Glomerular visceral epithelial cell (primary cell): ENCODE measurements around the gene CENPT.
"Not testable (repeated sequence)": the region's sequence is repeated elsewhere in the genome, so short reads cannot be mapped to it uniquely, and the experiment has no call there.

ENCODE experiments used
- DNase-seq: peaks from one replicate; pipeline ENCODE4 v3.0.0-alpha.2; 2016; ENCODE audit errors: extremely low spot score

The CENPT gene

GRCh38 chr16:67877064-67877463 lies 29.6 kb upstream of the CENPT start:
- no peak for DNase-seq

- no peak for DNase-seq
These were observed 26.9 kb upstream of the CENPT start for GRCh38 chr16:67874372-67874771.

GRCh38 chr16:67873435-67874370 lies 26.2 kb upstream of the CENPT start:
- no peak for DNase-seq

GRCh38 chr16:67872631-67873434 lies 25.3 kb upstream of the CENPT start, which contains the start of gene EDC4:
Gene EDC4 (plus strand): TSS chr16:67873052. CDS start chr16:67873262, 210 bp downstream.
- DNase-seq: peak; percentile 81

GRCh38 chr16:67872131-67872630 lies 24.7 kb upstream of the CENPT start:
- no peak for DNase-seq

GRCh38 chr16:67871256-67871655 lies 23.8 kb upstream of the CENPT start:
- no peak for DNase-seq

GRCh38 chr16:67869653-67870052 lies 22.2 kb upstream of the CENPT start:
- DNase-seq: no peak

- DNase-seq: no peak
These were observed 20.8 kb upstream of the CENPT start for GRCh38 chr16:67868290-67868689.

GRCh38 chr16:67865318-67865717 lies 17.8 kb upstream of the CENPT start:
- no peak for DNase-seq

GRCh38 chr16:67864594-67864993 lies 17.1 kb upstream of the CENPT start:
- DNase-seq: no peak

GRCh38 chr16:67864044-67864443 lies 16.6 kb upstream of the CENPT start:
- DNase-seq: not testable (repeated sequence)

GRCh38 chr16:67862623-67863583 lies 15.4 kb upstream of the CENPT start:
- DNase-seq: no peak

GRCh38 chr16:67861877-67862276 lies 14.4 kb upstream of the CENPT start:
- no peak for DNase-seq

- DNase-seq: no peak
These were observed 13.3 kb upstream of the CENPT start for GRCh38 chr16:67860589-67861398.

GRCh38 chr16:67858500-67858899 lies 11.0 kb upstream of the CENPT start:
- DNase-seq: no peak

GRCh38 chr16:67857547-67858233 lies 10.2 kb upstream of the CENPT start:
- peak; percentile 87 for DNase-seq

GRCh38 chr16:67856927-67857546 lies 9.5 kb upstream of the CENPT start:
- DNase-seq: no peak

- no peak for DNase-seq
These were observed 8.3 kb upstream of the CENPT start for GRCh38 chr16:67855789-67856188.

- no peak for DNase-seq
These were observed 6.2 kb upstream of the CENPT start for GRCh38 chr16:67853670-67854069.
